Activated T-helper 9 cell treated with anti-CD3 and anti-CD28 coated beads, Interleukin-2, amount 50 U/mL, for 16 hours (primary cell): ENCODE results near the gene RAI1.
"Not testable (repeated sequence)": the region's sequence is repeated elsewhere in the genome, so short reads cannot be mapped to it uniquely, and the experiment has no call there.

Source experiments
- DNase-seq: peaks from one replicate; pipeline ENCODE4 v3.0.0-alpha.2; 2020; ENCODE audit warnings: low read depth

Gene RAI1

DNA sequence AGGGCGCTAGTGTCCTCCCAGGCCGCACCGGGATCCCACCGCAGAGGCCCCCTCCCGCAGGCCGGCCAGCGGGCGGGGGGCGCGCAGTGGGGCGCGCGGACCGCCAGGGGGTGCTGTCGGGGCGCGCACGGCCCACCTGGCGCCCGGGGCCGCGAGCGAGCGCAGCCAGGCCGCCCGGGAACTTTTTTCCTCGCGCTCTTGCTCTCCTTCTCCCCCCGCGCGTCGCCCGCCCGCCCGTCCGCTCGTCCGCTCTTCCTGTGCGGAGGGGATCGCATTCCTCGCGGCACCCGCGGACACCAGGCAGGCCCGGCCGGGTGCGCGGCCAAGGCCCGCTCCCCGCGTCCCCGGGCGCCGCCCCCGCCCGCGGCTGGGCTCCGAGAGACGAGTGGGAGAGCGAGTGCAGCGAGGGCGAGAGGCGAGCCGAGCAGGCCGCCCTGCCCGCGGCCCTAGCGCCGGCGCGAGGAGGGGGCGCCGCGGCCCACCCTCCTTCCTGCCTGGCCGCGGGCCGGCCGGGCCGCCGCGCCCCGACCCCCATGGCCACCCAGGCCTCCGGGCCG is at the start of gene RAI1:
RAI1 (plus strand) TSS at position 272 of the 557 bp plus-strand sequence. CDS start 111,491 bp downstream, outside the sequence.
- DNase-seq, result peak; percentile 65

GRCh38 chr17:17632690-17633089 is 48.6 kb upstream of the RAI1 start:
- DNase-seq, result not testable (repeated sequence)

GRCh38 chr17:17633310-17633709 is 47.9 kb upstream of the RAI1 start:
- no peak for DNase-seq

- DNase-seq, result no peak
Observed at GRCh38 chr17:17635126-17635525, 46.1 kb upstream of the RAI1 start.

DNA sequence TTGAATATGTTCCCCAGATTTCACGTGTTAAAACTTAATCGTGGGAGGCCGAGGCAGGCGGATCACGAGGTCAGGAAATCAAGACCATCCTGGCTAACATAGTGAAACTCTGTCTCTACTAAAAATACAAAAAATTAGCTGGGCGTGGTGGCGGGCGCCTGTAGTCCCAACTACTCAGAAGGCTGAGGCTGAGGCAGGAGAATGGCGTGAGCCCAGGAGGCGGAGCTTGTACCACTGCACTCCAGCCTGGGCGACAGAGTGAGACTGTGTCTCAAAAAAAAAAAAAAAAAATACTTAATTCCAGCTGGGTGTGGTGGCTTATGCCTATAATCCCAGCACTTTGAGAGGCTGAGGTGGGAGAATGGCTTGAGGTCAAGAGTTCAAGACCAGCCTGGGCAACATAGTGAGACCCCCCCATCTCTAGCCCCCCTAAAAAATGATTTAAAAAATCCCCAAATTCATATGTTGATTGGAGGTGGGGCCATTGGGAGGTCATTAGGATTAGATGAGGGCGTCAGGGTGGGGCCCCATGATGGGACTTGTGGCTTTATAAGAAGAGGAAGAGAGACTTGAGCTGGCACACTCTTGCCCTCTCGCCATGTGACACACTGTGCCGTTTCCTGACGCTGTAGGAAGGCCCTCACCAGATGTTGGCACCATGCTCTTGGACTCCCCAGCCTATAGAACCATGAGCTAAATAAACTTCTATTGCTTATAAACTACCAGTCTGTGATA is 45.6 kb upstream of the RAI1 start:
- DNase-seq, result not testable (repeated sequence)

DNA sequence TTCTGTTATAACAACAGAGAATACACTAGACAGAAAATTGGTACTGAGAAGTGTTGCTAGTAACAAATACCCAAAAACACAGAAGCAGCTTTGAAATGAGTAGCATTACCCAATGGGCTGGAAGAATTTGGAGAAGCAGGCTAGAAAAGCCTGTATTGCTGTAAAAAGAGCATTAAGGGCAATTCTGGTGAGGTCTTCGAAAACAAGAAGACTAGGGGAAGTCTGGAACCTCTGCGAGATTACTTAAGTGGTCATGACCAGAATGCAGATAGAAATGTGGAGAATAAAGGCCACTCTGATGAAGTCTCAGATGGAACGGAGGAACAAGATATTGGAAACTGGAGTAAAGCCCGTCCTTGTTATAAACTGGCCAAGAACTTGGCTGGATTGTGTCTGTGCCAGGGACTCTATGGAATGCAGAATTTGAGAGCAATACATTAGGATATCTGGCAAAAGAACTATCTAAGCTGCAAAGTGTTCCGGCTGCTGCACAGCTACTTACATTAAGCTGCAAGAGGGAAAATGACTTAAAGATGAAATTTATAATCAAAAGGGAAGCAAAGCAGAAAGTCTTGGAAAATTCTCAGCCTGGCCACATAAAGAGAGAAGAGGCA is 44.9 kb upstream of the RAI1 start:
- no peak for DNase-seq

GRCh38 chr17:17638467-17638866 is 42.8 kb upstream of the RAI1 start:
- no peak for DNase-seq

DNA sequence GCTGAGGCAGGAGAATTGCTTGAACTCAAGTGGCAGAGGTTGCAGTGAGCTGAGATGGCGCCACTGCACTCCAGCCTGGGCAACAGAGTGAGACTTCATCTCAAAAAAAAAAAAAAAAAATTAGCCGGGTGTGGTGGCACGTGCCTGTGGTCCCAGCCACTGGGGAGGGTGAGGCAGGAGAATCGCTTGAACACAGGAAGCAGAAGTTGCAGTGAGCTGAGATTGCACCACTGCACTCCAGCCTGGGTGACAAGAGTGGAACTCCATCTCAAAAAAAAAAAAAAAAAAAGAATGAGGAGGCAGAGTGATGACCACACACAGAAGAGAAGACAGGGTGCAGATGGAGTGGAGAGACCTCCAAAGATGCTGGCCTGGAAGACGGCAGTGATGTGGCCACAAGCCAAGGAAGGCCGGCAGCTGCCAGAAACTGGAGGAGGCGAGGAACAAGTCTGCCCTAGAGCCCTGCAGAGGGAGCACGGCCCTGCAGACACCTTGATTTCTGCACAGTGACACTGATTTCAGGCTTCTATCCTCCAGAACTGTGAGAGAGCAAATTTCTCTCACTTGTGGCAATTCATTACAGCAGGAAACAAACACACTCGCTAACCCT is 41.5 kb upstream of the RAI1 start:
- DNase-seq, result not testable (repeated sequence)

- peak; percentile 71 for DNase-seq
Observed at GRCh38 chr17:17641621-17642409, 39.4 kb upstream of the RAI1 start.

DNA sequence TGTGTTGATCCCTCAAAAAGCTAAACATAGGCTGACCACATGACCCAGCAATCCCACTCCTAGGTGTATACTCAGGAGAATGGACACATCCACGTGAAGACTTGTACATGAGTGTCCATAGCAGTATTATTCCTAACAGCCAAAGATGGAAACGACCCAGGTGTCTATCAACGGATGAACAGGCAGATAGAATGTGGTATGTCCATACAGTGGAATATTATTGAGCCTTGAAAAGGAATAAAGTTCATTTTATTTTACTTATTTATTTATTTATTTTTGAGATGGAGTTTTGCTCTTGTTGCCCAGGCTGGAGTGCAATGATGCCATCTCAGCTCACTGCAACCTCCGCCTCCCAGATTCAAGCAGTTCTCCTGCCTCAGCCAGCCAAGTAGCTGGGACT is 36.1 kb upstream of the RAI1 start:
- not testable (repeated sequence) for DNase-seq

GRCh38 chr17:17645961-17646360 is 35.3 kb upstream of the RAI1 start:
- no peak for DNase-seq

GRCh38 chr17:17647524-17648178 is 33.6 kb upstream of the RAI1 start:
- DNase-seq, result no peak

DNA sequence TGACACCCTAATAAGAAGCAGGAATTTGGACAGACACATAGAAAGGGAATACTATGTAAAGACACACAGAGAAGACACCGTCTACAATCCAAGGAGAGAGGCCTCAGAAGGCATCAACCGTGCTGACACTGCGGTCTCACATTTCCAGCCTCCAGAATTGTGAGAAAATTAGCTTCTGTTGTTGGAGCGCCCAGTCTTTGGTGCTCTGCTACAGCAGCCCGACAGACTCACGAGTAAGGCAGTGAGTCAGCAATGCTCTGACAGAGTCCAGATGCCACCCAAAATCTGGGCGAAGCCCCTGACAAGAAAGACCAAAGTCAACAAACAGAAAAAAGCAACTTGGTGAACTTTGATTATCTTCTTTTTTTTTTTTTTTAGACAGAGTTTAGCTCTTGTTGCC is 32.5 kb upstream of the RAI1 start:
- DNase-seq, result no peak

- DNase-seq, result no peak
Observed at GRCh38 chr17:17650959-17651358, 30.3 kb upstream of the RAI1 start.

- no peak for DNase-seq
Observed at GRCh38 chr17:17653343-17653742, 27.9 kb upstream of the RAI1 start.

DNA sequence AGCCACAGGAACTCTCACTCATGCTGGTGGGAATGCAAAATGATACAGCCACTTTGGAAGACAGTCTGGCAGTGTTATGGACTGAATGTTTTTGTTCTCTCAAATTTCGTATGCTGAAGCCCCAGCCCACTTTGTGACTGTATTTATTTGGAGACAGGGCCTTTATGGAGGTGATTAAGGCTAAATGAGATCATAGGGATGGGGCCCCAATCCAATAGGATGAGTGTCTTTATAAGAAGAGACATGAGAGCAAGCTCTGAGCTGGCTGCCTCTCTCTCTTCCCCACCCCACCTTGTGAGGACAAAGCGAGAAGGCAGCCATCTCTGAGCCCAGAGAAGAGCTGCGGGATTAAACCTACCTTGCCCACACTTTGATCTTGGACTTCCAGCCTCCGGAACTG is 21.9 kb upstream of the RAI1 start:
- DNase-seq, result no peak

DNA sequence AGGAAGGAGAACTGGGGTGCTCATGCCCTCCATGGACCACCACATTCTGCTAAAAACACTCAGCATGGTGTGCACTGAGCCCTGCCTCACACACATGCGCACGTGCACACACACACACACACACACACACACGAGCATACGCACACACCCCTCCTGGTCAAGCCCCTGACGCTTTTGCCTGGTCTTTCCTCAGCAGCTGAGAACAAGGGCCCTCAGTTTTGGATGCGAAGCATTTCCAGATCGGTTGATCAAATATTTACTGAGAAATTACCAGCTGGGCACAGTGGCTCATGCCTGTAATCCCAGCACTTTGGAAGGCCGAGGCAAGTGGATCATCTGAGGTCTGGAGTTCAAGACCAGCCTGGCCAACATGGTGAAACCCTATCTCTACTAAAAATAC is 20.1 kb upstream of the RAI1 start:
- no peak for DNase-seq

DNA sequence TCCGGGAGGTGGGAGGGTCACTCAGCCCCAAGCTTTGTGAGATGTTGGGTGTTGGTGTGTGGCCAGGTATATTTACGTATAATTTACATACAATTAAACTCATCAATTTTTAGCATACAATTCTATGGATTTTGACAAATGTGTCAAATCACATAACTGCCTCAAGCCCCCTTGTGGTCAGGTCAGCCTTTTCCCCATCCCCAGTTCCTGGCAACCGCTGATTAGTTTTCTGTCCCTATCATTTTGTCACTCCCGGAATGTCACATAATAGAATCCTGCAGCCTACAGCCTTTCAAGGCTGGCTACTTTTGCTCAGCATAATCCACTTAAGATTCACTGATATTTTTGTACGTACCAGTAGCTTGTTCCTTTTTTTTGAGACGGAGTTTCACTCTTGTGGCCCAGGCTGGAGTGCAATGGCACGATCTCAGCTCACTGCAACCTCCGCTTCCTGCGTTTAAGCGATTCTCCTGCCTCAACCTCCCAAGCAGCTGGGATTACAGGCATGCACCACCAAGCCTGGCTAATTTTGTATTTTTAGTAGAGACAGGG is 19.3 kb upstream of the RAI1 start:
- no peak for DNase-seq

- DNase-seq, result peak; percentile 67
Observed at GRCh38 chr17:17663160-17664063, 17.8 kb upstream of the RAI1 start.

GRCh38 chr17:17664064-17664452 is 17.2 kb upstream of the RAI1 start:
- no peak for DNase-seq
